Activated T-cell treated with anti-CD3 and anti-CD28 coated beads for 48 hours (primary cell): Measurements from ENCODE around the gene TRPM8.

Experiments used
- DNase-seq: peaks from one replicate; pipeline ENCODE4 v3.0.0-alpha.2; 2020; ENCODE audit warnings: low read depth

Gene TRPM8

GRCh38 chr2:233976087-233976486, 58.9 kb downstream of the TRPM8 start:
- DNase-seq: no peak

GRCh38 chr2:233976690-233977294, 59.6 kb downstream of the TRPM8 start:
- DNase-seq: no peak

GRCh38 chr2:233977296-233977837, 60.2 kb downstream of the TRPM8 start:
- DNase-seq: no peak

- no peak for DNase-seq
These were observed 62.6 kb downstream of the TRPM8 start for GRCh38 chr2:233979748-233980147.

- no peak for DNase-seq
These were observed 63.9 kb downstream of the TRPM8 start for GRCh38 chr2:233980955-233981561.

GRCh38 chr2:233981574-233982420, 64.6 kb downstream of the TRPM8 start:
- no peak for DNase-seq

- DNase-seq: no peak
These were observed 65.4 kb downstream of the TRPM8 start for GRCh38 chr2:233982421-233983121.

- DNase-seq: no peak
These were observed 66.3 kb downstream of the TRPM8 start for GRCh38 chr2:233983445-233983844.

GRCh38 chr2:233988581-233988980, 71.4 kb downstream of the TRPM8 start:
- DNase-seq: no peak

- no peak for DNase-seq
These were observed 72.2 kb downstream of the TRPM8 start for GRCh38 chr2:233989221-233989858.

GRCh38 chr2:233990261-233990798, 73.2 kb downstream of the TRPM8 start:
- DNase-seq: peak; percentile 28

GRCh38 chr2:233991196-233991595, 74.0 kb downstream of the TRPM8 start:
- DNase-seq: no peak

GRCh38 chr2:233992513-233993217, 75.5 kb downstream of the TRPM8 start:
- DNase-seq: no peak

GRCh38 chr2:233993461-233993860, 76.3 kb downstream of the TRPM8 start:
- DNase-seq: no peak

- DNase-seq: no peak
These were observed 77.0 kb downstream of the TRPM8 start for GRCh38 chr2:233994151-233994550.

- no peak for DNase-seq
These were observed 78.8 kb downstream of the TRPM8 start for GRCh38 chr2:233996000-233996399.

- DNase-seq: no peak
These were observed 79.3 kb downstream of the TRPM8 start for GRCh38 chr2:233996461-233996860.

- DNase-seq: no peak
These were observed 80.5 kb downstream of the TRPM8 start for GRCh38 chr2:233997707-233998106.

GRCh38 chr2:233999182-233999581, 82.0 kb downstream of the TRPM8 start:
- no peak for DNase-seq

GRCh38 chr2:234001380-234002160, 84.4 kb downstream of the TRPM8 start:
- DNase-seq: no peak
